IPS-20b (cell line): ENCODE data around the gene RAD50.
"Not testable (repeated sequence)": the region's sequence is repeated elsewhere in the genome, so short reads cannot be mapped to it uniquely, and the experiment has no call there.

ENCODE experiments used
- H3K27ac ChIP-seq: one replicate; pipeline ENCODE4 v1.5.1; 2013; ENCODE audit warnings: low read length
- H3K27me3 ChIP-seq: 2 replicates; pipeline ENCODE4 v1.6.1; 2013; ENCODE audit warnings: mild to moderate bottlenecking, low read length, inconsistent platforms; ENCODE audit not compliant: insufficient read depth
- H3K36me3 ChIP-seq: 2 replicates; pipeline ENCODE4 v1.6.1; 2013; ENCODE audit warnings: low read depth, mild to moderate bottlenecking, inconsistent platforms, low read length, moderate library complexity; ENCODE audit not compliant: insufficient read depth
- H3K4me1 ChIP-seq: 2 replicates; pipeline ENCODE4 v1.6.1; 2013; ENCODE audit warnings: mild to moderate bottlenecking, control low read depth, inconsistent platforms, low read length, moderate library complexity; ENCODE audit not compliant: insufficient read depth
- H3K4me3 ChIP-seq: 2 replicates; pipeline ENCODE4 v1.5.1; 2013; ENCODE audit warnings: mild to moderate bottlenecking, low read length, inconsistent platforms
- H3K9ac ChIP-seq: 2 replicates; pipeline ENCODE4 v1.6.1; 2013; ENCODE audit warnings: low read depth, mild to moderate bottlenecking, inconsistent platforms, low read length, moderate library complexity
- H3K9me3 ChIP-seq: 2 replicates; pipeline ENCODE4 v1.6.1; 2013; ENCODE audit warnings: mild to moderate bottlenecking, low read depth, low read length, inconsistent platforms; ENCODE audit not compliant: insufficient read depth

Gene RAD50

GRCh38 chr5:132607095-132607494, 50.3 kb downstream of the RAD50 start:
- H3K9ac ChIP-seq: no peak overlapping the region
- no peak overlapping the region for H3K4me3 ChIP-seq
- H3K9me3 ChIP-seq: no peaks in the 10 kb centered on the region
- no peak overlapping the region for H3K27ac ChIP-seq
- H3K36me3 ChIP-seq: peaks cover 79% of the 10 kb centered on the region
- no peaks in the 10 kb centered on the region for H3K27me3 ChIP-seq
- no peaks in the 10 kb centered on the region for H3K4me1 ChIP-seq

DNA sequence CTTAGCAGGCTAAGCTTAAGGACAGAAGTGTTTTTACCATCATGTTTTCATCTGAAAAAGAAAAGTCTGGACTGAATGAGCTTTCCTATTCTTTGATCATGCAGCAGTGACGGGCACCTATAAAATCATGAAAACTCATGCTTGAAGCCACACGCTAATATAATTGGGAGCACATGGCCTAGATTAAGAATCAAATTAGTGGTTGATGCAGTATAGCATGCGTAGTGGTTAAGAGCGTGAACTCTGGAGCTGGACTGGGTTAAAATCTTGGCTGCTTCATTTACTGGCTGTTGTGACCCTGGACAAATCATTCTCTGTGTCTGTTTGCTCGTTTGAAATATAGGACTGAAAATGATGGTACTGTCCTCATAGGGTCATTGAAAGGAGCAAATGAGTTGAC, 51.3 kb downstream of the RAD50 start:
- Histone ChIP-seq H3K9ac (no peak overlapping the region), H3K27ac (no peak overlapping the region), H3K9me3 (no peaks in the 10 kb centered on the region), H3K4me1 (no peaks in the 10 kb centered on the region), H3K4me3 (no peak overlapping the region), H3K27me3 (no peaks in the 10 kb centered on the region), H3K36me3 (peaks cover 76% of the 10 kb centered on the region)

GRCh38 chr5:132611965-132612364, 55.2 kb downstream of the RAD50 start:
- Histone ChIP-seq H3K27ac (no peak overlapping the region), H3K27me3 (no peaks in the 10 kb centered on the region), H3K4me3 (no peak overlapping the region), H3K4me1 (no peaks in the 10 kb centered on the region), H3K9ac (no peak overlapping the region), H3K36me3 (peaks cover 71% of the 10 kb centered on the region), H3K9me3 (no peaks in the 10 kb centered on the region)

DNA sequence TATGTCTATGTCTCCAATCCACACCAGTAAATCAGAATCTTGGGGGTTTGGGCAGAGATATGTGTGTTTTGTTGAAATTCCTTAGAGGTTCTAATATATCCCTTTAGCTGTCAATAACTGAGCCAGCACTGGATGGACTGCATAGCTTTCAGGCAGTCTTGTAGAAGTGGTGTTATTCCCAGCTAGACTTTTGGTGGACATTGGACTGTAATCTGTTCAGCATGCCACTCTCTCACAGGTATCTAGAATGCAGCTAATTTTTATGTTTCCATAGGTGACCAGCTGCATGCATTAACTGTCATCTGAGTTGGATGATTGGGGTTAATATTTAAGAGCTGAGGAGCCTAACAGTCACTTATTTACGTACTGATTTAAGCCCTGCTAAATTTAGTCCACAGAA, 56.1 kb downstream of the RAD50 start:
- Histone ChIP-seq H3K4me1 (no peaks in the 10 kb centered on the region), H3K36me3 (peaks cover 71% of the 10 kb centered on the region), H3K27ac (no peak overlapping the region)

GRCh38 chr5:132621699-132622098, 64.9 kb downstream of the RAD50 start:
- peaks cover 31% of the 10 kb centered on the region for H3K36me3 ChIP-seq
- no peaks in the 10 kb centered on the region for H3K4me1 ChIP-seq
- H3K9me3 ChIP-seq: no peaks in the 10 kb centered on the region
- H3K27me3 ChIP-seq: no peaks in the 10 kb centered on the region
- H3K4me3 ChIP-seq: no peak overlapping the region
- H3K9ac ChIP-seq: no peak overlapping the region
- H3K27ac ChIP-seq: no peak overlapping the region

More for the DNA sequence above, 56.1 kb downstream of the RAD50 start:
- Histone ChIP-seq H3K9me3 (no peaks in the 10 kb centered on the region), H3K27me3 (no peaks in the 10 kb centered on the region), H3K9ac (no peak overlapping the region), H3K4me3 (no peak overlapping the region)

DNA sequence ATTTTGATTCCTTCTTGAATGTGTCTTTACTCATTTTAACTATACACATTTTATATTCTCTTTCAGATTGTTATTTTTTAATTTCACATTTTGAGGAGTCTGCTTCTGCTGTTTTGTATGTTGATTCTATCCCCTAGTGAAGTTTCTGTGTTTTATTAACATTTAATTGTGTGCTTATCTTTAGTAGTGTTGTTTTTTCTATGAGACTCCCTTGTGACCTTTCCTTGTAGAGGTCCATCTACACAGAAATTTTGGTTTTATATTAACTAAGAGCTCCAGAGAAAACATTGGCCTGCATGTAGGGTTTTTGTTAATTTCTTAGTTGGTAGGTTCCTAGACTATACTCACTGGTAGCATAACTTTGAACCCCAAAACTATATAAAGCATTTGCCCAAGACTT, 65.8 kb downstream of the RAD50 start:
- no peak overlapping the region for H3K9ac ChIP-seq
- no peak overlapping the region for H3K4me3 ChIP-seq
- H3K27ac ChIP-seq: no peak overlapping the region
- H3K9me3 ChIP-seq: no peaks in the 10 kb centered on the region
- no peaks in the 10 kb centered on the region for H3K4me1 ChIP-seq
- no peaks in the 10 kb centered on the region for H3K27me3 ChIP-seq
- peaks cover 24% of the 10 kb centered on the region for H3K36me3 ChIP-seq

DNA sequence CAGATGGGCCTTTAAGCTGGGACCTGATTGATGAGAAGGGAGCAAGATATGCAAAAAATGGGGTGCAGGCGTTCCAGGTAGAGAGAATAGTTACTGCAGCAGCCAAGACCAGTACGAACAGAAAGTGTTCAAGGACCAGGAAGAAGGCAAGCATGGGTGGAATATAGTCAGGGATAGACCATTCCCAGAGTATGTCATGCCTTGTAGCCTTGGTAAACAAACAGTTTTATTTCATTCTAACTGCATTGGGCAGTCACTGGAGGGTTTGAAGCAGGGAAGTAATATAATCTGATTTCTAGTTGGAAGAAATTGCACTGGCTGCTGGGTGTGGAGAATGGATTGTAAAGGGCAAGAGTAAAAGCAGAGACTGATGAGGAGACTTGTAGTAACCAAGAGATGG, 70.7 kb downstream of the RAD50 start:
- Histone ChIP-seq H3K4me3 (no peak overlapping the region), H3K27ac (no peak overlapping the region), H3K4me1 (no peaks in the 10 kb centered on the region), H3K27me3 (no peaks in the 10 kb centered on the region), H3K36me3 (peaks cover 15% of the 10 kb centered on the region), H3K9me3 (no peaks in the 10 kb centered on the region), H3K9ac (no peak overlapping the region)

GRCh38 chr5:132628814-132629213, 72.0 kb downstream of the RAD50 start:
- Histone ChIP-seq H3K9me3 (no peaks in the 10 kb centered on the region), H3K27me3 (no peaks in the 10 kb centered on the region), H3K9ac (no peak overlapping the region), H3K36me3 (peaks cover 10% of the 10 kb centered on the region; the same call in 1 of the 2 replicates), H3K27ac (no peak overlapping the region), H3K4me3 (no peak overlapping the region), H3K4me1 (no peaks in the 10 kb centered on the region)

GRCh38 chr5:132629230-132629944, 72.6 kb downstream of the RAD50 start:
- H3K27ac ChIP-seq: no peak overlapping the region
- H3K4me3 ChIP-seq: no peak overlapping the region
- no peaks in the 10 kb centered on the region for H3K27me3 ChIP-seq
- H3K9ac ChIP-seq: no peak overlapping the region
- H3K9me3 ChIP-seq: no peaks in the 10 kb centered on the region
- no peaks in the 10 kb centered on the region for H3K4me1 ChIP-seq
- peaks cover 10% of the 10 kb centered on the region; the same call in 1 of the 2 replicates for H3K36me3 ChIP-seq

DNA sequence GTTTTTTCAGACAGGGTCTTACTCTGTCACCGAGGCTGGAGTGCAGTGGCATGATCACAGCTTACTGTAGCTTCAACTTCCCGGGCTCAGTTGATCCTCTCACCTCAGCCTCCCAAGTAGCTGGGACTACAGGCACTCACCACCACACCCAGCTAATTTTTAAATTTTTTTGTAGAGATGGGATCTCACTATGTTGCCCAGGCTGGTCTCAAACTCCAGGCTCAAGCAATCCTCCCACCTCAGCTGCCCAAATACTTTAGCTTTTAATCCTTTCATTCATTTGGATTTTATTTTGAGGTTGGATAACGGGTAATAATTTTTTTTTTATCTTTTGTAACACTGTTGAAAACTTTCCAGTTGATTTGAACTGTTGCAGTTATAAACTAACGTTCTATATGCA, 76.8 kb downstream of the RAD50 start:
- not testable (repeated sequence) for H3K27ac ChIP-seq, H3K9me3 ChIP-seq, H3K9ac ChIP-seq, H3K4me3 ChIP-seq, H3K27me3 ChIP-seq, H3K4me1 ChIP-seq
- H3K36me3 ChIP-seq: peaks cover 29% of the 10 kb centered on the region

GRCh38 chr5:132635873-132636272, 79.1 kb downstream of the RAD50 start:
- H3K9ac ChIP-seq: no peak overlapping the region
- no peaks in the 10 kb centered on the region for H3K4me1 ChIP-seq
- H3K27ac ChIP-seq: no peak overlapping the region
- no peak overlapping the region for H3K4me3 ChIP-seq
- H3K27me3 ChIP-seq: no peaks in the 10 kb centered on the region
- no peaks in the 10 kb centered on the region for H3K9me3 ChIP-seq
- peaks cover 47% of the 10 kb centered on the region for H3K36me3 ChIP-seq

DNA sequence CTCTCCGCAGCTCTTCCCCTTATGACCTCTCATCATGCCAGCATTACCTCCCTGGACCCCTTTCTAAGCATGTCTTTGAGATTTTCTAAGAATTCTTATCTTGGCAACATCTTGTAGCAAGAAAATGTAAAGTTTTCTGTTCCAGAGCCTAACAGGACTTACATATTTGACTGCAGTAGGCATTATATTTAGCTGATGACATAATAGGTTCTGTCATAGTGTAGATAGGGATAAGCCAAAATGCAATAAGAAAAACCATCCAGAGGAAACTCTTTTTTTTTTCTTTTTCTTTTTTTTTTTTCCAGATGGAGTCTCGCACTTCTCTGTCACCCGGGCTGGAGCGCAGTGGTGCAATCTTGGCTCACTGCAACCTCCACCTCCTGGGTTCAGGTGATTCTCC, 80.5 kb downstream of the RAD50 start:
- Histone ChIP-seq H3K9ac (no peak overlapping the region), H3K4me3 (no peak overlapping the region), H3K9me3 (no peaks in the 10 kb centered on the region), H3K36me3 (peaks cover 51% of the 10 kb centered on the region), H3K4me1 (no peaks in the 10 kb centered on the region), H3K27ac (no peak overlapping the region), H3K27me3 (no peaks in the 10 kb centered on the region)
